GM18511 (cell line): Measurements from ENCODE around the gene CD101.
"Not testable (repeated sequence)": the region's sequence is repeated elsewhere in the genome, so short reads cannot be mapped to it uniquely, and the experiment has no call there.

Source experiments
- ATAC-seq: cut with Tn5 transposase; IDR thresholded peaks from one replicate; pipeline ENCODE4 v1.9.1; 2021; ENCODE audit warnings: mild to moderate bottlenecking, moderate library complexity; ENCODE audit not compliant: unreplicated experiment

CD101 gene

GRCh38 chr1:117001254-117001927, at the start of gene CD101:
CD101 (plus strand) TSS chr1:117001760; CDS start chr1:117001818, 58 bp downstream.
- peak; percentile 91 for ATAC-seq

GRCh38 chr1:116952738-116953275, 48.8 kb upstream of the CD101 start:
- no peak for ATAC-seq

- no peak for ATAC-seq
Measured at GRCh38 chr1:116954440-116954839, 47.1 kb upstream of the CD101 start.

- ATAC-seq: no peak
Measured at GRCh38 chr1:116956378-116956777, 45.2 kb upstream of the CD101 start.

GRCh38 chr1:116957646-116958045, 43.9 kb upstream of the CD101 start:
- ATAC-seq: no peak

- no peak for ATAC-seq
Measured at GRCh38 chr1:116958110-116958509, 43.5 kb upstream of the CD101 start.

- no peak for ATAC-seq
Measured at GRCh38 chr1:116958977-116959376, 42.6 kb upstream of the CD101 start.

- ATAC-seq: no peak
Measured at GRCh38 chr1:116961606-116962005, 40.0 kb upstream of the CD101 start.

GRCh38 chr1:116962987-116963639, 38.4 kb upstream of the CD101 start:
- ATAC-seq: no peak

- no peak for ATAC-seq
Measured at GRCh38 chr1:116966791-116967190, 34.8 kb upstream of the CD101 start.

GRCh38 chr1:116968724-116969123, 32.8 kb upstream of the CD101 start:
- no peak for ATAC-seq

- ATAC-seq: no peak
Measured at GRCh38 chr1:116971258-116971860, 30.2 kb upstream of the CD101 start.

GRCh38 chr1:116971965-116972673, 29.4 kb upstream of the CD101 start:
- ATAC-seq: no peak

- no peak for ATAC-seq
Measured at GRCh38 chr1:116972674-116973030, 28.9 kb upstream of the CD101 start.

GRCh38 chr1:116980309-116980708, 21.3 kb upstream of the CD101 start:
- ATAC-seq: not testable (repeated sequence)

GRCh38 chr1:116981521-116982037, 20.0 kb upstream of the CD101 start:
- no peak for ATAC-seq

- no peak for ATAC-seq
Measured at GRCh38 chr1:116982319-116983004, 19.1 kb upstream of the CD101 start.

- ATAC-seq: no peak
Measured at GRCh38 chr1:116983112-116983511, 18.4 kb upstream of the CD101 start.

GRCh38 chr1:116983678-116984077, 17.9 kb upstream of the CD101 start:
- ATAC-seq: no peak

GRCh38 chr1:116984406-116985160, 17.0 kb upstream of the CD101 start:
- ATAC-seq: no peak
